HCT116 (cell line): ENCODE results near the gene NCCRP1. TPM values are rescaled to one million over a fixed set of nuclear protein-coding genes. Genes with fewer than 3 reads are reported as not detected.
"Not testable (repeated sequence)": the region's sequence is repeated elsewhere in the genome, so short reads cannot be mapped to it uniquely, and the experiment has no call there.

Experiments
- ATAC-seq: fragments of 200-7000 bp; cut with Tn5 transposase; 2 replicates; pipeline ENCODE4 v1.9.1; 2020; ENCODE audit warnings: mild to moderate bottlenecking, moderate library complexity
- BruUV-seq: library from RNA; stranded (reverse); fragments of 400-500 nt; replicated peaks from 2 replicates; lab custom pipeline; 2021; lab: Mats Ljungman, UMichigan
- CTCF ChIA-PET: fragments of 300-600 bp; sonication (Branson Sonifier 250); formaldehyde crosslinking; loops from one replicate; lab custom pipeline; 2021; ENCODE audit warnings: antibody characterized with exemption; lab: Charles Lee
- POLR2A ChIA-PET: fragments of 300-600, 350-600 bp; sonication (Branson Sonifier 250); formaldehyde crosslinking; loops from one replicate; lab custom pipeline; 2021; ENCODE audit warnings: antibody characterized with exemption; lab: Charles Lee
- RAD21 ChIA-PET, 2 experiments: fragments of 300-600 bp; sonication (Branson Sonifier 250); formaldehyde crosslinking; loops; one replicate each; lab custom pipeline; 2023; ENCODE audit warnings: low total read pairs in 2 of 2; ENCODE audit not compliant: uncharacterized antibody in 2 of 2, unreplicated experiment in 2 of 2, low non-redundant PET in 1 of 2; lab: Charles Lee
- DNase-seq: peaks from one replicate; pipeline ENCODE4 v3.0.0-alpha.2; 2010; ENCODE audit warnings: low read depth, low spot score
- H2AFZ ChIP-seq: fragments of 200-600 bp; shearing (Covaris generic), sonication (generic); 2 replicates; pipeline ENCODE4 v1.6.1; 2017; ENCODE audit warnings: low read depth, mixed run types, mixed read lengths, antibody characterized with exemption, low read length; ENCODE audit not compliant: poor library complexity, severe bottlenecking
- H3K27ac ChIP-seq: 2 replicates; pipeline ENCODE4 v1.5.1; 2012; ENCODE audit warnings: low read depth, low read length
- H3K27me3 ChIP-seq: fragments of 200-600 bp; sonication (generic); 2 replicates; pipeline ENCODE4 v1.6.1; 2016; ENCODE audit warnings: mixed run types, low read length, mixed read lengths; ENCODE audit not compliant: insufficient read depth
- H3K36me3 ChIP-seq, 2 experiments: fragments of 200-500 bp in 1 of 2; fragments of 200-600 bp in 1 of 2; sonication (Bioruptor generic) in 1 of 2; sonication (generic) in 1 of 2; 2 replicates each; pipeline versions ENCODE4 v1.5.1 to v1.6.1; 2014 to 2016; ENCODE audit warnings: low read length in 2 of 2, inconsistent platforms in 1 of 2, mixed read lengths in 1 of 2, mixed run types in 1 of 2; ENCODE audit not compliant: insufficient read depth in 2 of 2, control insufficient read depth in 1 of 2
- H3K4me1 ChIP-seq, 2 experiments: fragments of 200-600 bp in 1 of 2; sonication (generic) in 1 of 2; 2 replicates each; pipeline versions ENCODE4 v1.5.1 to v1.6.1; 2012 to 2017; ENCODE audit warnings: low read length in 2 of 2, inconsistent platforms in 1 of 2, mild to moderate bottlenecking in 1 of 2, mixed read lengths in 1 of 2, mixed run types in 1 of 2, moderate library complexity in 1 of 2; ENCODE audit not compliant: insufficient read depth in 2 of 2, control insufficient read depth in 1 of 2
- H3K4me2 ChIP-seq: fragments of 200-600 bp; sonication (generic); 2 replicates; pipeline ENCODE4 v1.6.1; 2017; ENCODE audit warnings: mixed run types, low read length, mixed read lengths
- H3K4me3 ChIP-seq, 2 experiments: fragments of 200-600 bp in 1 of 2; sonication (generic) in 1 of 2; replicated peaks in 1 of 2; 2 replicates each; pipeline ENCODE4 v1.5.1; 2011 to 2016; ENCODE audit warnings: low read length in 2 of 2, control low read depth in 1 of 2, low read depth in 1 of 2, mild to moderate bottlenecking in 1 of 2, mixed read lengths in 1 of 2, mixed run types in 1 of 2
- H3K79me2 ChIP-seq: fragments of 200-600 bp; sonication (generic); 2 replicates; pipeline ENCODE4 v1.6.1; 2017; ENCODE audit warnings: mild to moderate bottlenecking, mixed run types, low read length, moderate library complexity, mixed read lengths; ENCODE audit not compliant: insufficient read depth
- H3K9ac ChIP-seq: fragments of 200-600 bp; sonication (generic); 2 replicates; pipeline ENCODE4 v1.6.1; 2016; ENCODE audit warnings: low read length, mixed read lengths
- H3K9me2 ChIP-seq: fragments of 200-600 bp; sonication (generic), shearing (Covaris generic); 2 replicates; pipeline ENCODE4 v1.6.1; 2017; ENCODE audit warnings: mixed run types, mild to moderate bottlenecking, moderate library complexity; ENCODE audit not compliant: insufficient read depth
- H3K9me3 ChIP-seq, 2 experiments: fragments of 200-500 bp in 1 of 2; fragments of 200-600 bp in 1 of 2; sonication (Bioruptor generic) in 1 of 2; sonication (generic) in 1 of 2; 2 replicates each; pipeline ENCODE4 v1.6.1; 2014 to 2017; ENCODE audit warnings: low read length in 2 of 2, mixed read lengths in 2 of 2, inconsistent platforms in 1 of 2, low read depth in 1 of 2, mild to moderate bottlenecking in 1 of 2, mixed run types in 1 of 2, moderate library complexity in 1 of 2; ENCODE audit not compliant: control insufficient read depth in 1 of 2, insufficient read depth in 1 of 2
- H4K20me1 ChIP-seq: fragments of 200-600 bp; sonication (generic), shearing (Covaris generic); 2 replicates; pipeline ENCODE4 v1.6.1; 2017; ENCODE audit warnings: mixed run types, mild to moderate bottlenecking, moderate library complexity; ENCODE audit not compliant: insufficient read depth
- intact Hi-C: fragments of 100-400 bp; cut with micrococcal nuclease; formaldehyde crosslinking; loops from 2 replicates; pipeline ENCODE4 v1.10.0; 2022
- total RNA-seq: library from RNA; stranded (reverse); gene quantifications from one replicate; pipeline ENCODE4 v1.2.1, GENCODE V29; 2021; ENCODE audit not compliant: unreplicated experiment

Gene NCCRP1
- total RNA-seq, 1 experiment from 2014 or later, result 0.12 TPM

DNA sequence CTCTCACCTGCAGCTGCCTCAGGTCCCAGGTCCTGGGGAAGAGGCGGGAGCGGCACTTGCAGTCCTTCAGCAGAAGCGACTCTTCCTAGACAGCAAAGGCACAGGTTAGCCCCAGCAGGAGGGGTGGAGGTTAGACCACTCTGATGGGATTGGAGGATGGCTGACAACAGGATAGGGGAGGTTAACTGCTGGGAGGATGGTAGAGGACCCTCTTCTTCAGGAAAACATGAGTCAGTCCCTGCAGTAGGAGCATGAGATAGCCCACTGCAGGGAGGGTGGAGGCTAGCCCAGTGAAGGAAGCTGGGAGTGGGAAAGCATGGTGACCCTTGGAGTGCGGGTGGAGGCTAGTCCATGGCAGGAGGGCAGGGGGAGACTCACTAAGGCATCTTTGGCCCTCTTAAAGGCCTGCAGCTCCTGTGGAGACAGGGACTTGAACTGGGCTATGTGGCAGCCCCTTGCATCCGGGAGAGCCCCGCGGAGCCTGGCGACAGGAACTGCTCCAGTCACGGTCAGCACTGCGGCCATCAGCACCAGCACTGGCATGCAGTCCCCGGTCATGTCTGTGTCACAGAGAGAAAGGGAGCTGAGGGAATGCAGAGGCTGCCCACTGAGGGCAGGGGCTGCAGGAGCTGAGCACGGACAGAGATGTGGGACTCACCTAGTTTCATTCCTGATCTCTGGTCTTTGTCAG is 47.8 kb downstream of the NCCRP1 start, which contains the start of gene IFNL3:
TSS of gene IFNL3 (minus strand) at position 597 of the 691 bp plus-strand sequence. CDS start at position 558, 39 bp downstream.
- H3K9ac ChIP-seq, BruUV-seq, CTCF ChIA-PET, H3K9me2 ChIP-seq, H3K27ac ChIP-seq, H2AFZ ChIP-seq, intact Hi-C loops, H4K20me1 ChIP-seq, POLR2A ChIA-PET, H3K4me2 ChIP-seq, H3K27me3 ChIP-seq, H3K4me3 ChIP-seq, H3K79me2 ChIP-seq, H3K9me3 ChIP-seq, H3K36me3 ChIP-seq, RAD21 ChIA-PET, H3K4me1 ChIP-seq, DNase-seq: not testable (repeated sequence)
- ATAC-seq, result peak; percentile 5; the same call in 1 of the 2 replicates

DNA sequence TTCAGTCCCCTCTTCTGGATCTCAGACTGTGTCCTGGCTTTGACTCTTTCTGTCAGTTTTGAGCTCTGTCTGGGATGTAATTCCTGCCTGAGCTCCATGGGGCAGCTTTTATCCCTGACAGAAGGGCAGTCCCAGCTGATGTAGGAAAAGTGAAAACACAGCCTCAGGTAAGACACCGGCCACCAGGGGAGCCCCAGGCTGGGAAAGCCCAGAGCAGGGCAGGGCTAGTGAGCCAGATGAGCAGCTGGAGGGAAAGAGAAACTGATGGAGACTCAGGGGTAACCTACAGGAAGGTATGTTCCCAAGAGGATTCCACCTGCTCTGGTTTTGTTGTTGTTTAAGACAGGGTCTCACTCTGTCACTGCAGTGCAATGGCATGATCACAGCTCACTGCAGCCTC is 48.4 kb downstream of the NCCRP1 start:
- CTCF ChIA-PET, H3K4me2 ChIP-seq, H3K9ac ChIP-seq, H3K27me3 ChIP-seq, H3K4me3 ChIP-seq, H2AFZ ChIP-seq, DNase-seq, RAD21 ChIA-PET, H3K9me2 ChIP-seq, H4K20me1 ChIP-seq, H3K9me3 ChIP-seq, POLR2A ChIA-PET, H3K36me3 ChIP-seq, H3K4me1 ChIP-seq, BruUV-seq, intact Hi-C loops, H3K79me2 ChIP-seq, H3K27ac ChIP-seq: not testable (repeated sequence)
- ATAC-seq, result peak; percentile 97
